ENCODE data around the gene ANKRD62.

Gene ANKRD62

GRCh38 chr18:12098374-12098773 lies 4.7 kb downstream of the ANKRD62 start:
- Histone ChIP-seq H4K20me1 (ENCODE audit: insufficient read depth, low read length) (no peaks in the 10 kb centered on the region), H3F3A (ENCODE audit: insufficient read depth, low read length) (no peaks in the 10 kb centered on the region), H3K4me2 (ENCODE audit: low read length) (no peak overlapping the region), H3K4me1 (ENCODE audit: insufficient read depth, low read length, severe bottlenecking) (no peaks in the 10 kb centered on the region), H3K9ac (ENCODE audit: low read length) (no peak overlapping the region), H3K27ac (ENCODE audit: low read depth, low read length, poor library complexity, severe bottlenecking) (no peak overlapping the region), H3K79me2 (ENCODE audit: insufficient read depth, low read length) (no peaks in the 10 kb centered on the region), H2AFZ (ENCODE audit: low read length) (no peak overlapping the region), H3K9me2 (ENCODE audit: low read depth, low read length) (no peaks in the 10 kb centered on the region), H3K9me3 (ENCODE audit: low read length) (no peaks in the 10 kb centered on the region), H3K36me3 (ENCODE audit: insufficient read depth, low read length) (no peaks in the 10 kb centered on the region), H3K27me3 (ENCODE audit: insufficient read depth, low read length) (no peaks in the 10 kb centered on the region), H3K4me3 (ENCODE audit: low read depth, low read length, poor library complexity, severe bottlenecking) (no peak overlapping the region)
- TF ChIP-seq, protein P1, sequence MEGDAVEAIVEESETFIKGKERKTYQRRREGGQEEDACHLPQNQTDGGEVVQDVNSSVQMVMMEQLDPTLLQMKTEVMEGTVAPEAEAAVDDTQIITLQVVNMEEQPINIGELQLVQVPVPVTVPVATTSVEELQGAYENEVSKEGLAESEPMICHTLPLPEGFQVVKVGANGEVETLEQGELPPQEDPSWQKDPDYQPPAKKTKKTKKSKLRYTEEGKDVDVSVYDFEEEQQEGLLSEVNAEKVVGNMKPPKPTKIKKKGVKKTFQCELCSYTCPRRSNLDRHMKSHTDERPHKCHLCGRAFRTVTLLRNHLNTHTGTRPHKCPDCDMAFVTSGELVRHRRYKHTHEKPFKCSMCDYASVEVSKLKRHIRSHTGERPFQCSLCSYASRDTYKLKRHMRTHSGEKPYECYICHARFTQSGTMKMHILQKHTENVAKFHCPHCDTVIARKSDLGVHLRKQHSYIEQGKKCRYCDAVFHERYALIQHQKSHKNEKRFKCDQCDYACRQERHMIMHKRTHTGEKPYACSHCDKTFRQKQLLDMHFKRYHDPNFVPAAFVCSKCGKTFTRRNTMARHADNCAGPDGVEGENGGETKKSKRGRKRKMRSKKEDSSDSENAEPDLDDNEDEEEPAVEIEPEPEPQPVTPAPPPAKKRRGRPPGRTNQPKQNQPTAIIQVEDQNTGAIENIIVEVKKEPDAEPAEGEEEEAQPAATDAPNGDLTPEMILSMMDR (IDR thresholded peaks at IDR 0.05; ENCODE audit: low read length), result no peak
- no peak for TF ChIP-seq EZH2 (IDR thresholded peaks at IDR 0.05; ENCODE audit: borderline replicate concordance, low read length)

DNA sequence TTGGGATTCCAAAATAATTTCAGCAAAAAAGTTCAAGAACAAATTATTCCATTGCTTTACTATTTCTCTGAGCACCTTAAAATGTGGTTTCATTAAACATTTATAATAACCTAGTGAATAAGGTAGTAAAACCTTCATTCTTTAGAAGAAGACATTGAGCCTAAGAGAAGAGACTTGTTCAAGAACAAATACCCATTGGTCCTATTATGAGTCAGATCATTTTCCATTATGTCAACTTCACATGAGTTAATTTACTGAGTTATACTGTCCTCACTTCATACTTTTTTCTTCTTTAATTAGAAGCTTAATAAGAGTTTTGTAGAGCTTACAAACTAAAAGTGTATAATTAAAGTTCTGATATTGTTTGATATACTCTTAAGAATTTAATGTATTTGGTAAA lies 5.5 kb downstream of the ANKRD62 start:
- Histone ChIP-seq H3K4me2 (ENCODE audit: low read length) (no peak overlapping the region), H3K9me2 (ENCODE audit: low read depth, low read length) (no peaks in the 10 kb centered on the region), H3K4me1 (ENCODE audit: insufficient read depth, low read length, severe bottlenecking) (no peaks in the 10 kb centered on the region), H3K79me2 (ENCODE audit: insufficient read depth, low read length) (no peaks in the 10 kb centered on the region), H4K20me1 (ENCODE audit: insufficient read depth, low read length) (no peaks in the 10 kb centered on the region), H2AFZ (ENCODE audit: low read length) (no peak overlapping the region), H3K9me3 (ENCODE audit: low read length) (no peaks in the 10 kb centered on the region), H3F3A (ENCODE audit: insufficient read depth, low read length) (no peaks in the 10 kb centered on the region), H3K4me3 (ENCODE audit: low read depth, low read length, poor library complexity, severe bottlenecking) (no peak overlapping the region), H3K36me3 (ENCODE audit: insufficient read depth, low read length) (no peaks in the 10 kb centered on the region), H3K27ac (ENCODE audit: low read depth, low read length, poor library complexity, severe bottlenecking) (no peak overlapping the region), H3K27me3 (ENCODE audit: insufficient read depth, low read length) (no peaks in the 10 kb centered on the region), H3K9ac (ENCODE audit: low read length) (no peak overlapping the region)
- no peak for TF ChIP-seq EZH2 (IDR thresholded peaks at IDR 0.05; ENCODE audit: borderline replicate concordance, low read length)
- TF ChIP-seq, protein P1 (IDR thresholded peaks at IDR 0.05; ENCODE audit: low read length), result no peak

DNA sequence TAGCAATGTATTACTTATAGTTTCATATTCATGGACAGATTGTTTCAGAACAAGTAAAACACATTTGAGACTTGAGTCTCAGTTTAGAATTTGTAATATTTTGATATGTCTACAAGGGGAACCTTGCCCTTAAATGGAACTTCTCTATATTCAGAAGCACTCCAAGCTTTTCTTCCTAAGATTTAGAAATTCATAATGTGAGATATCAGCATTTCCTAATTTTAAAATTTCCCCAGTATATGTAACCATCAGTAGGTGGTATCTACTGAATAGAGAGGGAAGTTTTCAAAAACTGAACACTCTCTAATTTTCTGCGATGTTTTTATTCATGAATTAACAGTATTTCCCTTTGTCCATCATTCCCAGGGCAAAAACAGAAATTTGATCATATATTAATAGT lies 7.6 kb downstream of the ANKRD62 start:
- Histone ChIP-seq H3K9me2 (ENCODE audit: low read depth, low read length) (no peaks in the 10 kb centered on the region), H3K4me1 (ENCODE audit: insufficient read depth, low read length, severe bottlenecking) (no peaks in the 10 kb centered on the region), H2AFZ (ENCODE audit: low read length) (no peak overlapping the region), H3K4me2 (ENCODE audit: low read length) (no peak overlapping the region), H3K27ac (ENCODE audit: low read depth, low read length, poor library complexity, severe bottlenecking) (no peak overlapping the region), H3K9me3 (ENCODE audit: low read length) (no peaks in the 10 kb centered on the region), H3K4me3 (ENCODE audit: low read depth, low read length, poor library complexity, severe bottlenecking) (no peak overlapping the region), H3K27me3 (ENCODE audit: insufficient read depth, low read length) (no peaks in the 10 kb centered on the region), H3K36me3 (ENCODE audit: insufficient read depth, low read length) (no peaks in the 10 kb centered on the region), H3F3A (ENCODE audit: insufficient read depth, low read length) (no peaks in the 10 kb centered on the region), H4K20me1 (ENCODE audit: insufficient read depth, low read length) (no peaks in the 10 kb centered on the region), H3K9ac (ENCODE audit: low read length) (no peak overlapping the region), H3K79me2 (ENCODE audit: insufficient read depth, low read length) (no peaks in the 10 kb centered on the region)
- TF ChIP-seq, protein P1 (IDR thresholded peaks at IDR 0.05; ENCODE audit: low read length), result no peak
- no peak for TF ChIP-seq EZH2 (IDR thresholded peaks at IDR 0.05; ENCODE audit: borderline replicate concordance, low read length)
